ENCODE data around the gene CEACAM16. TPM values are rescaled to one million over a fixed set of nuclear protein-coding genes. Genes with fewer than 3 reads are reported as not detected.
"Not testable (repeated sequence)": the region's sequence is repeated elsewhere in the genome, so short reads cannot be mapped to it uniquely, and the experiment has no call there.

Gene CEACAM16
- total RNA-seq, 8 experiments from 2014 or later = 0.19 TPM; not detected in 7

DNA sequence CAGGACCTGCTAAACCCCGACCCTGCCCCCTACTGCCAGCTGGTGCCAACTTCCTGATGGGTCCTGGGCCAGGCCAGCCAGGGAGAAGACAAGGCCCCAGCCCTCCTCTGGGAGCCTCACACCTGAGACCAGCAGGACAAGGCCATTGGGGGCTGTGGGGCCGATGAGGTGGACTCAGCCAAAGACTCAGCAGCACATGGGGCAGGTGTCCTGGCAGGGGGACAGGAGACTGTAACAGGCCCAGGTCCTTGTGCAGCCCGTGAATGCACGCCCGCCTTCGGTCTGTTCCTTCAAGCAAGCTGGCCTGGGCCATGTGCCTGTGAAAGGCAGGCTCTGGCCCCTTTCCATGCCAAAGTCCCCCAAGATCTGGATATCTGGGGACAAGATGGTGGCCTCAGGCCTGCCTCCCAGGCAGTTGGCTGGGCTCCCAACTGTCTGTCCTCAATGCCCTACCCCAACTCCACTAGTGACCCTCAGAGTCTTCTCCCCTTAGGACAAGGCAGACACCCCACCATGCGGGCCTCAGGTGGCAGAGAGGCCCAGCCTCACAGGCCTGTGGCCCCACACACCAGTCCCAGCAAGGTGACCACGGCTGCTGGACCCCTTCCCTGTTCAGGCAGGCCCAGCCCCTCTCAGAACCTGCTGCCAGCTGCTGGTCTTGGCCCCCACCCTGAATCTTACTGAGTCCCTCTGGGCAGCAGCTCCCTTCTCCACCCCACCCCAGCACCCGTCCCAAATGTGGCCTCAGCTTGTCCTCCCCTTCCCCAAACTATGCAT is 15.3 kb upstream of the CEACAM16 start:
- no peak overlapping the region for H3K4me3 ChIP-seq
- in situ Hi-C loops (cut with MboI; ENCODE audit: low pct_unique_long_range_greater_than_20kb in 2 of 9, low sequenced_read_pairs in 9 of 9, unreplicated experiment in 9 of 9) = no loop called here
- no peak overlapping the region for H3K27ac ChIP-seq
- 17 to 80% methylated on average over 1 of the region's 9 CpGs; no CpG with 5 or more reads in 8 of the 10 experiments for WGBS, 10 experiments
- no peak for ATAC-seq (replicated peaks in 6 of 8)
- no peaks in the 10 kb centered on the region for H3K4me1 ChIP-seq (replicated peaks in 1 of 2)

DNA sequence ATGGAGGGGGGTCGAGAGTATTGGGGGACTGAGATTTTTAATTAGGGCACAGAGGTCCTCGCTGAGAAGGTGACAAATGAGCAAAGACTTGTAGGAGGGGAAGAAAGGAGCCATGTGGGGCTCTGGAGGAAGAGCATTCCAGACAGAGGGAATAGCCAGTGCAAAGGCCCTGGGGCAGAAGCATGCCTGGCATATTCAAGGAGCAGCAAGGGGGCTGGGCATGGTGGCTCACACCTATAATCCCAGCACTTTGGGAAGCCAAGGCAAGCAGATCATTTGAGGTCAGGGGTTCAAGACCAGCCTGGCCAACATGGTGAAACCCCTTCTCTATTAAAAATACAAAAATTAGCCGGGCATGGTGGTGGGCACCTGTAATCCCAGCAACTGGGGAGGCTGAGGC is 14.6 kb upstream of the CEACAM16 start:
- H3K4me1 ChIP-seq (replicated peaks in 1 of 2); ATAC-seq (replicated peaks in 6 of 8); H3K4me3 ChIP-seq; H3K27ac ChIP-seq; in situ Hi-C loops (cut with MboI; ENCODE audit: low pct_unique_long_range_greater_than_20kb in 2 of 9, low sequenced_read_pairs in 9 of 9, unreplicated experiment in 9 of 9): not testable (repeated sequence)
- WGBS, 10 experiments = 67 to 100% (median 96%) methylated on average over 1 to 3 of the region's 3 CpGs; no CpG with 5 or more reads in 4 of the 10 experiments

GRCh38 chr19:44684892-44685863 is 13.8 kb upstream of the CEACAM16 start:
- peak in 5 of 8 experiments; percentile 19 to 69 (median 54) for ATAC-seq (replicated peaks in 6 of 8)
- 32 to 71% (median 62%) methylated on average over 3 to 19 of the region's 25 CpGs for whole genome bisulfite sequencing, 10 experiments
- Histone ChIP-seq H3K4me3 (no peak overlapping the region), H3K4me1 (replicated peaks in 1 of 2) (no peaks in the 10 kb centered on the region), H3K27ac (no peak overlapping the region)
- in situ Hi-C loops (cut with MboI; ENCODE audit: low pct_unique_long_range_greater_than_20kb in 2 of 9, low sequenced_read_pairs in 9 of 9, unreplicated experiment in 9 of 9) = no loop called here

- no peak overlapping the region for H3K4me3 ChIP-seq
- H3K4me1 ChIP-seq (replicated peaks in 1 of 2) = no peaks in the 10 kb centered on the region
- peak in 2 of 8 experiments; percentile 9 to 24 for ATAC-seq (replicated peaks in 6 of 8)
- no peak overlapping the region for H3K27ac ChIP-seq
- 47 to 100% (median 76%) methylated on average over 1 to 4 of the region's 4 CpGs; no CpG with 5 or more reads in 1 of the 10 experiments for whole genome bisulfite sequencing, 10 experiments
- in situ Hi-C loops (cut with MboI; ENCODE audit: low pct_unique_long_range_greater_than_20kb in 2 of 9, low sequenced_read_pairs in 9 of 9, unreplicated experiment in 9 of 9) = no loop called here
Measured at GRCh38 chr19:44685877-44686276, 13.1 kb upstream of the CEACAM16 start.

GRCh38 chr19:44686896-44687295 is 12.1 kb upstream of the CEACAM16 start:
- in situ Hi-C loops (cut with MboI; ENCODE audit: low pct_unique_long_range_greater_than_20kb in 2 of 9, low sequenced_read_pairs in 9 of 9, unreplicated experiment in 9 of 9) = no loop called here
- Histone ChIP-seq H3K27ac (no peak overlapping the region), H3K4me3 (no peak overlapping the region), H3K4me1 (replicated peaks in 1 of 2) (no peaks in the 10 kb centered on the region)
- ATAC-seq (replicated peaks in 6 of 8) = no peak
- WGBS, 10 experiments = 79 to 100% (median 100%) methylated on average over 1 to 3 of the region's 4 CpGs; no CpG with 5 or more reads in 3 of the 10 experiments

DNA sequence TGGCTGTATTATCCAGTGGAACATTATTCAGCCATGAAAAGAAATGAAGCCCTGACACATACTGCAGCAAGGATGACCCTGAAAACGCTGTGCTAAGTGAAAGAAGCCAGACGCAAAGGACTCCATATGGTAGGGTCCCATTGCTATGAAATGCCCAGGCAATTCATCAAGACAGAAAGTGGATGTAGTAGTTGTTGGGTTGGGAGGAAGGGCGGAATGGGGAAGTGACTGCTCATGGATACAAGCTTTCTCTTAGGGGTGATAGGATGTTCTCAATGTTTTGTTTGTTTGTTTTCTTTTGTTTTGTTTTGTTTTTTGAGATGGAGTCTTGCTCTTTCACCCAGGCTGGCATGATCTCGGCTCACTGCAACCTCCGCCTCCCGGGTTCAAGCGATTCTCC is 11.1 kb upstream of the CEACAM16 start:
- ATAC-seq (replicated peaks in 6 of 8) = no peak
- no peak overlapping the region for H3K4me3 ChIP-seq
- no peak overlapping the region for H3K27ac ChIP-seq
- in situ Hi-C loops (cut with MboI; ENCODE audit: low pct_unique_long_range_greater_than_20kb in 2 of 9, low sequenced_read_pairs in 9 of 9, unreplicated experiment in 9 of 9) = no loop called here
- WGBS, 10 experiments = 73 to 100% (median 94%) methylated on average over 1 to 7 of the region's 7 CpGs; no CpG with 5 or more reads in 4 of the 10 experiments
- H3K4me1 ChIP-seq (replicated peaks in 1 of 2) = no peaks in the 10 kb centered on the region

DNA sequence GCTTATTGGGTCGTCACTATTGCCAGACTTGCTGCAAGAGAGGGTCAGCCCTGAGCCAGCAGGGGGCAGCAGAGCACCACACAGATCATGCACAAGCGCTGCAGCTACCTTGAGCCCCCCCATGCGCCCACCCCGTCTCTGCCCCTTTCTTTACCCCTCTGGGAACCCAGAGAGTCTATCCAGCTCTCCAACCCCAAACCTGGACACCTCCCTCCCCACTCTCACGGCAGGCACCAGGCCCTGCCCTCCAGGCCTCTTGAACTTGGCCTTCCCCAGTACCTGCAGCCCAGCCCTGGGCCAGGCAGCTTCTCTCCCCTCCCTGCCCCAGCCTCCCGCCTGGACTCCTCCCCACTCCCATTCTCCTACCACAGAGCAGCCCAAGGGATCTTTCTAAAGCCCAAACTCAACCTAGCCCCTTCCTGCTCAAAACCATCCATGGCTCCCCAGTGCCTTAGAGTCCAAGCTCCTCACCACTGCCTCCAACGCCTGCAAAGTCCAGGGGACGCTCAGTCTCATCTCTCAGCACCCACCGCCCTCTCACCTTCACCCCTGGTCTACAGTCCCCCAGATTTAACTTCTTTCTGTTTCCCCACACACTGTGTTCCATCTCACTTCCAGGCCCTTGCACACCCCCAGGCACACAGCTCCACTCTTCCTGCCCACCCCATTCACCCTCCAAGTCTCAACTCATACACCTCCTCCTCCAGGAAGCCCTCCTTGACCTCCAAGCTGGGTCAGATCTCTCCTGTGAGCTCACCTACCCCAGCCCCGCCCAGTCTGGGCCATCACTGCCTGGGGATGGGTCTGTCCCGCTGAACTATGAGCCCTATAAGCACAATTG is 9.4 kb upstream of the CEACAM16 start:
- H3K4me1 ChIP-seq (replicated peaks in 1 of 2) = no peaks in the 10 kb centered on the region
- in situ Hi-C loops (cut with MboI; ENCODE audit: low pct_unique_long_range_greater_than_20kb in 2 of 9, low sequenced_read_pairs in 9 of 9, unreplicated experiment in 9 of 9) = no loop called here
- no peak overlapping the region for H3K27ac ChIP-seq
- ATAC-seq (replicated peaks in 6 of 8) = peak; percentile 57 to 88 (median 72)
- H3K4me3 ChIP-seq = no peak overlapping the region
- 0 to 100% (median 97%) methylated on average over 1 to 4 of the region's 11 CpGs; no CpG with 5 or more reads in 4 of the 10 experiments for WGBS, 10 experiments

GRCh38 chr19:44690131-44690440 is 8.9 kb upstream of the CEACAM16 start:
- H3K27ac ChIP-seq = no peak overlapping the region
- no peaks in the 10 kb centered on the region for H3K4me1 ChIP-seq (replicated peaks in 1 of 2)
- in situ Hi-C loops (cut with MboI; ENCODE audit: low pct_unique_long_range_greater_than_20kb in 2 of 9, low sequenced_read_pairs in 9 of 9, unreplicated experiment in 9 of 9) = no loop called here
- 20 to 100% (median 83%) methylated on average over 1 to 2 of the region's 3 CpGs; no CpG with 5 or more reads in 6 of the 10 experiments for WGBS, 10 experiments
- H3K4me3 ChIP-seq = no peak overlapping the region
- ATAC-seq (replicated peaks in 6 of 8) = no peak

DNA sequence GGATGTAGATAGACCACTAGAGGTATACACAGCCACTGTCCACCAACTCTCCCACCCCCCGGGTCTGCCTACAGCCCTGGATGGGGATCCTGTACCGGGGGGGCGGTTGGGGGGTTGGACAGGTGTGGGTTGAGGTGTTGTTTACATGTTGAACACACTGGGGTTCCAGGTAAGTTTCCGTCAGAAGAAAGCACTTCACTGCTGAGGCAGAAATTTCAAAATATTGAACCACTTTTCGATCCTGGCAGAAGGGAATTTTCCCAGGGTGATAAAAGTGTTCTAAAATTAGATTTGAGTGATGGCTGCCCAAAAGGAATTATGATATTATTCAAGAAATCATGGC is 6.6 kb upstream of the CEACAM16 start:
- 56 to 58% methylated on average over 2 of the region's 5 CpGs; no CpG with 5 or more reads in 8 of the 10 experiments for WGBS, 10 experiments
- no peak overlapping the region for H3K4me3 ChIP-seq
- H3K4me1 ChIP-seq (replicated peaks in 1 of 2) = no peaks in the 10 kb centered on the region
- in situ Hi-C loops (cut with MboI; ENCODE audit: low pct_unique_long_range_greater_than_20kb in 2 of 9, low sequenced_read_pairs in 9 of 9, unreplicated experiment in 9 of 9) = no loop called here
- ATAC-seq (replicated peaks in 6 of 8) = no peak
- H3K27ac ChIP-seq = no peak overlapping the region

GRCh38 chr19:44694184-44694579 is 4.8 kb upstream of the CEACAM16 start:
- Histone ChIP-seq H3K27ac (no peak overlapping the region), H3K4me3 (no peak overlapping the region), H3K4me1 (replicated peaks in 1 of 2) (no peaks in the 10 kb centered on the region)
- ATAC-seq (replicated peaks in 6 of 8) = no peak
- in situ Hi-C loops (cut with MboI; ENCODE audit: low pct_unique_long_range_greater_than_20kb in 2 of 9, low sequenced_read_pairs in 9 of 9, unreplicated experiment in 9 of 9) = no loop called here
- 49 to 100% (median 67%) methylated on average over 1 to 2 of the region's 2 CpGs; no CpG with 5 or more reads in 7 of the 10 experiments for WGBS, 10 experiments

GRCh38 chr19:44696939-44697669 is 1.8 kb upstream of the CEACAM16 start:
- H3K4me3 ChIP-seq = no peak overlapping the region
- no peak for ATAC-seq (replicated peaks in 6 of 8)
- no peaks in the 10 kb centered on the region for H3K4me1 ChIP-seq (replicated peaks in 1 of 2)
- H3K27ac ChIP-seq = no peak overlapping the region
- in situ Hi-C loops (cut with MboI; ENCODE audit: low pct_unique_long_range_greater_than_20kb in 2 of 9, low sequenced_read_pairs in 9 of 9, unreplicated experiment in 9 of 9) = no loop called here
- 30 to 95% (median 58%) methylated on average over 1 to 14 of the region's 22 CpGs; no CpG with 5 or more reads in 2 of the 10 experiments for WGBS, 10 experiments

- Histone ChIP-seq H3K27ac (no peak overlapping the region), H3K4me3 (no peak overlapping the region), H3K4me1 (replicated peaks in 1 of 2) (no peaks in the 10 kb centered on the region)
- ATAC-seq (replicated peaks in 6 of 8) = no peak
- 40 to 100% methylated on average over 1 of the region's 4 CpGs; no CpG with 5 or more reads in 8 of the 10 experiments for WGBS, 10 experiments
- in situ Hi-C loops (cut with MboI; ENCODE audit: low pct_unique_long_range_greater_than_20kb in 2 of 9, low sequenced_read_pairs in 9 of 9, unreplicated experiment in 9 of 9) = no loop called here
Measured at GRCh38 chr19:44697670-44698034, 1.3 kb upstream of the CEACAM16 start.
